IPS-15b (cell line): ENCODE measurements around the gene MTUS2.

Experiments
- H3K27me3 ChIP-seq: one replicate; pipeline ENCODE4 v1.6.1; 2013; ENCODE audit warnings: low read length; ENCODE audit not compliant: control insufficient read depth, insufficient read depth
- H3K36me3 ChIP-seq: one replicate; pipeline ENCODE4 v1.6.1; 2013; ENCODE audit warnings: low read length; ENCODE audit not compliant: control insufficient read depth, insufficient read depth
- H3K4me1 ChIP-seq: one replicate; pipeline ENCODE4 v1.6.1; 2013; ENCODE audit warnings: mild to moderate bottlenecking, low read length; ENCODE audit not compliant: control insufficient read depth, insufficient read depth
- H3K4me3 ChIP-seq: one replicate; pipeline ENCODE4 v1.5.1; 2013; ENCODE audit warnings: low read depth, low read length
- H3K9ac ChIP-seq: one replicate; pipeline ENCODE4 v1.6.1; 2013; ENCODE audit warnings: low read depth, mild to moderate bottlenecking, low read length
- H3K9me3 ChIP-seq: one replicate; pipeline ENCODE4 v1.6.1; 2013; ENCODE audit warnings: mild to moderate bottlenecking, low read length; ENCODE audit not compliant: control insufficient read depth, insufficient read depth

MTUS2 gene

DNA sequence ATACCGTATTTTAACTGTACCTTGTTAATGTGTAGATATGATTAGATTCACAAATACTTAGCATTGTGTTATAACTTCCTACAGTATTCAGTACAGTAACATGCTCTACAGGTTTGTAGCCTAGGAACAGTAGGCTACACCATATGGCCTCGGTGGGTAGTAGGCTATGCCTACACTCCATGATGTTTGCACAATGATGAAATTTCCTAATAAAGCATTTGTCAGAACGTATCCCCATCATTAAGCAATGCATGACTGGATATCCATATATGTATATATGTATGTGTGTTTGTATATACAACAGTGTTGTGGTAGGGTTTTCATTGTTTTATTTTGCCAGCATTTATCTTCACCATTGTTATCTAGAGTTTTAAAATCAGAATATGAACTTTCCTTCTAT is 655.9 kb downstream of the MTUS2 start:
- no peaks in the 10 kb centered on the region for H3K36me3 ChIP-seq
- H3K27me3 ChIP-seq = no peaks in the 10 kb centered on the region
- H3K9me3 ChIP-seq = no peaks in the 10 kb centered on the region
- no peak overlapping the region for H3K4me3 ChIP-seq
- no peaks in the 10 kb centered on the region for H3K4me1 ChIP-seq
- H3K9ac ChIP-seq = no peak overlapping the region

- no peaks in the 10 kb centered on the region for H3K27me3 ChIP-seq
- no peaks in the 10 kb centered on the region for H3K9me3 ChIP-seq
- H3K4me3 ChIP-seq = no peak overlapping the region
- H3K9ac ChIP-seq = no peak overlapping the region
- H3K36me3 ChIP-seq = no peaks in the 10 kb centered on the region
- peaks cover 7% of the 10 kb centered on the region for H3K4me1 ChIP-seq
Measured at GRCh38 chr13:29479716-29480492, 659.8 kb downstream of the MTUS2 start.

DNA sequence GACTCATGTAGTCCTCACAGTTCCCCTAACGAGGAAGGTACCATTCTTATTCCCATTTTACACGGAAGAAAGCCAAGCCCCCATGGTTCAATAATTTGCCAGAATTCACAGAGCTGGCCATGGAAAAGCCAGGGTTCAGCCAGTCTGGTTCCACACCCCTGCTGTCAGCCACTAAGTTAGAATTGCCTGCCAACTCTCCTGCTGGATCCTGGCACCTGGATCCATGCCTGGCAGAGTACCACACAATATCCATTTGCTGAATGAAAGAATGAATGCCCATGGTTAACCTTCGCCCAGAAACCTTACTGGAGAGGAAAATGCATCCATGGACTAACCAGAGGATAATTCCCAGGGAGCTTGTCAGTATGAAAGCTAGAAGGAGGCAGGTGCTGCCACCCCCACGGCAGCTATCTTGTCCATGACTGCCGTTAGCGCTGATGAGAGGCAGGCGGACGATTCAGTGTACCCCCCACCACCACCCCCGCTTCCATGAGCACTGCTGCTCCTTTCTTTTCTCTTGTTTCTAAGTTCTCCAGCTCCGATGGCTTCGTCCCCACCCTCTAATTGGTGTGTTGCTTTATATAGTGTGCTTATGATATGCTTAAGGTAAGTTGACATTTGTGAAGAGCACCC is 660.9 kb downstream of the MTUS2 start:
- H3K4me1 ChIP-seq = peaks cover 7% of the 10 kb centered on the region
- H3K9me3 ChIP-seq = no peaks in the 10 kb centered on the region
- no peaks in the 10 kb centered on the region for H3K27me3 ChIP-seq
- H3K36me3 ChIP-seq = no peaks in the 10 kb centered on the region
- no peak overlapping the region for H3K4me3 ChIP-seq
- no peak overlapping the region for H3K9ac ChIP-seq

- no peaks in the 10 kb centered on the region for H3K27me3 ChIP-seq
Measured at GRCh38 chr13:29481603-29482002, 661.5 kb downstream of the MTUS2 start.

GRCh38 chr13:29482504-29482903 is 662.4 kb downstream of the MTUS2 start:
- Histone ChIP-seq H3K36me3 (no peaks in the 10 kb centered on the region), H3K9ac (no peak overlapping the region), H3K9me3 (no peaks in the 10 kb centered on the region), H3K4me3 (no peak overlapping the region), H3K27me3 (no peaks in the 10 kb centered on the region), H3K4me1 (peaks cover 7% of the 10 kb centered on the region)

More at GRCh38 chr13:29481603-29482002, 661.5 kb downstream of the MTUS2 start:
- no peak overlapping the region for H3K4me3 ChIP-seq
- peaks cover 7% of the 10 kb centered on the region for H3K4me1 ChIP-seq
- H3K9me3 ChIP-seq = no peaks in the 10 kb centered on the region
- no peak overlapping the region for H3K9ac ChIP-seq
- no peaks in the 10 kb centered on the region for H3K36me3 ChIP-seq

- no peaks in the 10 kb centered on the region for H3K36me3 ChIP-seq
- H3K4me1 ChIP-seq = peaks cover 7% of the 10 kb centered on the region
- H3K27me3 ChIP-seq = no peaks in the 10 kb centered on the region
- no peak overlapping the region for H3K9ac ChIP-seq
- H3K9me3 ChIP-seq = no peaks in the 10 kb centered on the region
- H3K4me3 ChIP-seq = no peak overlapping the region
Measured at GRCh38 chr13:29483211-29483610, 663.1 kb downstream of the MTUS2 start.

DNA sequence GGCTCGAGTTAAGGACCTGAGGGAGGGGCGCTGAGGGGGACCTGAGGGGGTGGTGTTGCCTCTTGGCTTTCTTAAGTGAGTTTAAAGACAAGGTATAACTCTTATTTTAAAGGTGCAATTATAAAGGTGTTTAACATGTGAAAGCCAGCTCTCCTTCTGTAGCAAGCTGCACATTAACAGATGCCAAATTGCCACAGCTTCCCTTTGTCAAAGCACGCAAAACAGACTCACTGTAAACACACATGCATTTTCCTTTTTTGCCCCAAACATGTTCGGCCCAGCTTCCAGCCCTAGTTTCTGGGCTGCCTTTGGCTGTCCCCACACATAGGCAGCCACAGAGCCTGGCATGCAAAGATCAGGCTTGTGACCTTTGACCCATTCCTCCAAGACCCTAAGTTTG is 663.5 kb downstream of the MTUS2 start:
- Histone ChIP-seq H3K36me3 (no peaks in the 10 kb centered on the region), H3K27me3 (no peaks in the 10 kb centered on the region), H3K4me3 (no peak overlapping the region), H3K4me1 (peaks cover 7% of the 10 kb centered on the region), H3K9ac (no peak overlapping the region), H3K9me3 (no peaks in the 10 kb centered on the region)

DNA sequence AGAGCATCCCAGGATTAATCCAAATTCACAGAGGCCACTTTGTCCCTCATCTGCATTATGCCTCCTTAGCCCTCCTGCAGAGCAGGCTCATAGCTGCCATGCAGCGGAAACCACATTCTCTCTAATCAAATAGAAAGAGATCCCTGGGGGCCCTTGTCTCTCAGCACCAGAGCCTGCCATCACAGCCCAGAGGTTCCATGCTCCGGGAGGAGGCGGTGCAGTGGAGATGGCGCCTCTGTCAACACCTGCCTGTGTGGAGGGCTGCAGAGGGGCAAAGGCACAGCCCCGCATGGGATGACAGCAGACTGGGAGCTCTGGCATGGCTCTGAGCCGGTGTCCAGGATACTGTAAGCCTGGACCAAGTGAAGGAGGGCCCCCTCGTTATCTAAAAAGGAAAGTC is 664.1 kb downstream of the MTUS2 start:
- H3K27me3 ChIP-seq = no peaks in the 10 kb centered on the region
- H3K36me3 ChIP-seq = no peaks in the 10 kb centered on the region
- no peaks in the 10 kb centered on the region for H3K9me3 ChIP-seq
- no peak overlapping the region for H3K9ac ChIP-seq
- H3K4me3 ChIP-seq = no peak overlapping the region
- H3K4me1 ChIP-seq = peaks cover 7% of the 10 kb centered on the region

- Histone ChIP-seq H3K27me3 (no peaks in the 10 kb centered on the region), H3K36me3 (no peaks in the 10 kb centered on the region), H3K4me1 (peaks cover 7% of the 10 kb centered on the region), H3K4me3 (no peak overlapping the region), H3K9ac (no peak overlapping the region), H3K9me3 (no peaks in the 10 kb centered on the region)
Measured at GRCh38 chr13:29484796-29485195, 664.7 kb downstream of the MTUS2 start.

GRCh38 chr13:29486551-29486950 is 666.4 kb downstream of the MTUS2 start:
- Histone ChIP-seq H3K9me3 (no peaks in the 10 kb centered on the region), H3K4me1 (peaks cover 7% of the 10 kb centered on the region), H3K4me3 (no peak overlapping the region), H3K27me3 (no peaks in the 10 kb centered on the region), H3K36me3 (no peaks in the 10 kb centered on the region), H3K9ac (no peak overlapping the region)

- Histone ChIP-seq H3K9ac (no peak overlapping the region), H3K9me3 (no peaks in the 10 kb centered on the region), H3K27me3 (no peaks in the 10 kb centered on the region), H3K4me1 (peaks cover 7% of the 10 kb centered on the region), H3K36me3 (no peaks in the 10 kb centered on the region), H3K4me3 (no peak overlapping the region)
Measured at GRCh38 chr13:29487466-29488454, 667.6 kb downstream of the MTUS2 start.
